Neural progenitor cell (in vitro differentiated cells): ENCODE results near the gene NRG2. TPM values are rescaled to one million over a fixed set of nuclear protein-coding genes. Genes with fewer than 3 reads are reported as not detected.
A peak's percentile ranks its signal among the peaks of the same experiment; 100 is the strongest.

Source experiments
- DNase-seq: peaks from one replicate; pipeline ENCODE4 v3.0.0-alpha.2; 2016; ENCODE audit warnings: low spot score
- H2AFZ ChIP-seq: fragments of 200-600 bp; sonication (generic); replicated peaks from 2 replicates; pipeline ENCODE4 v1.6.1; 2016; ENCODE audit warnings: antibody characterized with exemption
- H3F3A ChIP-seq: fragments of 200-600 bp; sonication (generic); 2 replicates; pipeline ENCODE4 v1.6.1; 2016; ENCODE audit warnings: antibody characterized with exemption, low read depth
- H3K27ac ChIP-seq: fragments of 200-600 bp; sonication (generic); 2 replicates; pipeline ENCODE4 v1.5.1; 2016; ENCODE audit warnings: mild to moderate bottlenecking
- H3K27me3 ChIP-seq: fragments of 200-600 bp; sonication (generic); 2 replicates; pipeline ENCODE4 v1.6.1; 2016; ENCODE audit warnings: mild to moderate bottlenecking, moderate library complexity
- H3K36me3 ChIP-seq: fragments of 200-600 bp; sonication (generic); 2 replicates; pipeline ENCODE4 v1.5.1; 2016
- H3K4me1 ChIP-seq: fragments of 200-600 bp; sonication (generic); 2 replicates; pipeline ENCODE4 v1.6.1; 2016; ENCODE audit warnings: mixed run types
- H3K4me2 ChIP-seq: fragments of 200-600 bp; sonication (generic); 2 replicates; pipeline ENCODE4 v1.6.1; 2016
- H3K4me3 ChIP-seq: fragments of 200-600 bp; sonication (generic); 2 replicates; pipeline ENCODE4 v1.5.1; 2016
- H3K79me2 ChIP-seq: fragments of 200-600 bp; sonication (generic); 2 replicates; pipeline ENCODE4 v1.6.1; 2016; ENCODE audit warnings: low read depth
- H3K9ac ChIP-seq: fragments of 200-600 bp; sonication (generic); 2 replicates; pipeline ENCODE4 v1.6.1; 2016
- H3K9me3 ChIP-seq: fragments of 200-600 bp; sonication (generic); 2 replicates; pipeline ENCODE4 v1.5.1; 2016; ENCODE audit warnings: low read depth
- H4K20me1 ChIP-seq: fragments of 200-600 bp; sonication (generic); 2 replicates; pipeline ENCODE4 v1.6.1; 2016; ENCODE audit warnings: low read depth
- H3K27ac Mint-ChIP-seq: 3 replicates; pipeline ENCODE4 v1.8.0; 2021; ENCODE audit warnings: mixed read lengths
- H3K27me3 Mint-ChIP-seq: 2 replicates; pipeline ENCODE4 v1.8.0; 2022; ENCODE audit warnings: low read depth, mild to moderate bottlenecking, inconsistent platforms, moderate library complexity, mixed read lengths; ENCODE audit not compliant: insufficient read depth
- H3K36me3 Mint-ChIP-seq: 3 replicates; pipeline ENCODE4 v1.8.0; 2021; ENCODE audit warnings: mixed read lengths
- H3K4me1 Mint-ChIP-seq: 3 replicates; pipeline ENCODE4 v1.8.0; 2021; ENCODE audit warnings: mixed read lengths
- H3K4me3 Mint-ChIP-seq: 3 replicates; pipeline ENCODE4 v1.8.0; 2021; ENCODE audit warnings: mild to moderate bottlenecking, moderate library complexity, mixed read lengths
- H3K9me3 Mint-ChIP-seq: 3 replicates; pipeline ENCODE4 v1.8.0; 2020; ENCODE audit warnings: mixed read lengths
- CTCF ChIP-seq: fragments of 200-600 bp; sonication (generic); IDR thresholded peaks from 2 replicates; pipeline ENCODE4 v1.5.1; 2017; ENCODE audit warnings: antibody characterized with exemption, mild to moderate bottlenecking
- EZH2 ChIP-seq: fragments of 200-600 bp; sonication (generic); IDR thresholded peaks from 2 replicates; pipeline ENCODE4 v1.6.1; 2017; ENCODE audit warnings: antibody characterized with exemption, mild to moderate bottlenecking, moderate library complexity
- EZH2phosphoT487 ChIP-seq: fragments of 200-600 bp; sonication (generic); IDR thresholded peaks from 2 replicates; pipeline ENCODE4 v1.6.1; 2017; ENCODE audit warnings: antibody characterized with exemption
- total RNA-seq: library from RNA; depleted of rRNA; stranded (reverse); fragments of >200 nt; gene quantifications from 2 replicates; pipeline ENCODE4 v1.2.3, GENCODE V29; 2015; ENCODE audit warnings: low replicate concordance

The NRG2 gene
- total RNA-seq, 1 donor from 2014 or later = 0.13 TPM

GRCh38 chr5:139836469-139837208 lies 206.5 kb downstream of the NRG2 start:
- no peak overlapping the region for H3K9ac ChIP-seq
- no peak overlapping the region for H3K4me3 ChIP-seq
- H3K27ac Mint-ChIP-seq = no peak overlapping the region
- no peaks in the 10 kb centered on the region for H4K20me1 ChIP-seq
- no peaks in the 10 kb centered on the region for H3F3A ChIP-seq
- no peak overlapping the region for H2AFZ ChIP-seq
- H3K4me2 ChIP-seq = no peak overlapping the region
- H3K27me3 ChIP-seq = peaks cover 42% of the 10 kb centered on the region
- H3K4me1 Mint-ChIP-seq = no peaks in the 10 kb centered on the region
- no peaks in the 10 kb centered on the region for H3K9me3 Mint-ChIP-seq
- H3K4me3 Mint-ChIP-seq = peak overlapping the region; percentile 3
- TF ChIP-seq CTCF (no peak), EZH2 (no peak), EZH2phosphoT487 (no peak)
- H3K36me3 Mint-ChIP-seq = no peaks in the 10 kb centered on the region
- H3K4me1 ChIP-seq = no peaks in the 10 kb centered on the region
- H3K36me3 ChIP-seq = no peaks in the 10 kb centered on the region
- H3K79me2 ChIP-seq = no peaks in the 10 kb centered on the region
- no peak for DNase-seq
- no peak overlapping the region for H3K27ac ChIP-seq
- H3K9me3 ChIP-seq = no peaks in the 10 kb centered on the region
- peaks cover 12% of the 10 kb centered on the region for H3K27me3 Mint-ChIP-seq

- Mint-ChIP-seq H3K27ac (no peak overlapping the region), H3K4me1 (no peaks in the 10 kb centered on the region), H3K36me3 (no peaks in the 10 kb centered on the region), H3K4me3 (no peak overlapping the region), H3K9me3 (no peaks in the 10 kb centered on the region), H3K27me3 (peaks cover 18% of the 10 kb centered on the region)
- no peaks in the 10 kb centered on the region for H3K4me1 ChIP-seq
- no peak overlapping the region for H3K4me2 ChIP-seq
- H3K79me2 ChIP-seq = no peaks in the 10 kb centered on the region
- H3K36me3 ChIP-seq = no peaks in the 10 kb centered on the region
- peak; percentile 37 for DNase-seq
- H3F3A ChIP-seq = no peaks in the 10 kb centered on the region
- H3K27ac ChIP-seq = no peak overlapping the region
- TF ChIP-seq EZH2 = no peak
- no peak for TF ChIP-seq EZH2phosphoT487
- no peak for TF ChIP-seq CTCF
- no peak overlapping the region for H3K9ac ChIP-seq
- no peak overlapping the region for H3K4me3 ChIP-seq
- no peaks in the 10 kb centered on the region for H4K20me1 ChIP-seq
- H2AFZ ChIP-seq = no peak overlapping the region
- H3K27me3 ChIP-seq = peaks cover 44% of the 10 kb centered on the region
- no peaks in the 10 kb centered on the region for H3K9me3 ChIP-seq
These were observed 207.4 kb downstream of the NRG2 start for GRCh38 chr5:139835656-139836055.

- H3K27me3 Mint-ChIP-seq = peaks cover 16% of the 10 kb centered on the region
- peaks cover 49% of the 10 kb centered on the region for H3K27me3 ChIP-seq
- no peaks in the 10 kb centered on the region for H3F3A ChIP-seq
- no peaks in the 10 kb centered on the region for H3K79me2 ChIP-seq
- no peak for DNase-seq
- H3K4me1 Mint-ChIP-seq = no peaks in the 10 kb centered on the region
- no peak overlapping the region for H3K9ac ChIP-seq
- no peaks in the 10 kb centered on the region for H3K9me3 Mint-ChIP-seq
- no peak for TF ChIP-seq EZH2
- TF ChIP-seq EZH2phosphoT487 = no peak
- no peak for TF ChIP-seq CTCF
- no peaks in the 10 kb centered on the region for H3K4me1 ChIP-seq
- no peak overlapping the region for H3K27ac ChIP-seq
- no peaks in the 10 kb centered on the region for H3K36me3 Mint-ChIP-seq
- H3K9me3 ChIP-seq = no peaks in the 10 kb centered on the region
- H3K4me3 ChIP-seq = no peak overlapping the region
- no peak overlapping the region for H3K27ac Mint-ChIP-seq
- H3K36me3 ChIP-seq = no peaks in the 10 kb centered on the region
- no peaks in the 10 kb centered on the region for H4K20me1 ChIP-seq
- H3K4me2 ChIP-seq = no peak overlapping the region
- H2AFZ ChIP-seq = no peak overlapping the region
- H3K4me3 Mint-ChIP-seq = no peak overlapping the region
These were observed 209.6 kb downstream of the NRG2 start for GRCh38 chr5:139833525-139833924.
